SH-SY5Y (cell line): Measurements from ENCODE around the gene NUP85.

Source experiments
- GATA2 ChIP-seq: IDR thresholded peaks from 2 replicates; pipeline ENCODE4 v1.6.1; 2011; ENCODE audit warnings: mild to moderate bottlenecking, low read depth, low read length
- GATA3 ChIP-seq: IDR thresholded peaks from 2 replicates; pipeline ENCODE4 v1.6.1; 2011; ENCODE audit warnings: low read depth, mild to moderate bottlenecking, low read length, moderate library complexity

- TF ChIP-seq GATA3 (no peak), GATA2 (no peak)
Measured at GRCh38 chr17:75183999-75184884, 21.2 kb upstream of the NUP85 start.
